B cell (primary cell): ENCODE data around the gene SLC26A1.

Experiments
- CTCF ChIP-seq: fragments of 200-600 bp; IDR thresholded peaks from one replicate; pipeline ENCODE4 v1.8.0; 2022; ENCODE audit warnings: antibody characterized with exemption, mild to moderate bottlenecking
- EZH2 ChIP-seq: IDR thresholded peaks from 2 replicates; pipeline ENCODE4 v1.6.1; 2012; ENCODE audit warnings: borderline replicate concordance, low read depth, mild to moderate bottlenecking, moderate library complexity, low read length; ENCODE audit not compliant: insufficient read depth, poor library complexity, severe bottlenecking

GRCh38 chr4:1003271-1004070 lies 10.3 kb upstream of the SLC26A1 start:
- TF ChIP-seq CTCF = no peak
- no peak for TF ChIP-seq EZH2
